Caco-2 (cell line): ENCODE data around the gene KRTAP12-1. TPM values are rescaled to one million over a fixed set of nuclear protein-coding genes. Genes with fewer than 3 reads are reported as not detected.

Experiments used
- BruUV-seq: library from RNA; stranded (reverse); fragments of 400-500 nt; replicated peaks from 2 replicates; lab custom pipeline; 2021; lab: Mats Ljungman, UMichigan
- CTCF ChIA-PET: fragments of 300-600 bp; sonication (Branson Sonifier 250); formaldehyde crosslinking; loops from one replicate; lab custom pipeline; 2022; ENCODE audit warnings: antibody characterized with exemption; lab: Charles Lee
- POLR2A ChIA-PET: fragments of 300-600 bp; sonication (Branson Sonifier 250); formaldehyde crosslinking; loops from one replicate; lab custom pipeline; 2022; ENCODE audit warnings: antibody characterized with exemption; lab: Charles Lee
- DNase-seq, 2 experiments: peaks; one replicate each; pipeline versions ENCODE4 v3.0.0 to v3.0.0-alpha.2; 2020 to 2022
- H3K27me3 ChIP-seq: replicated peaks from 2 replicates; pipeline ENCODE4 v1.6.0; 2011; ENCODE audit warnings: low read length; ENCODE audit not compliant: control insufficient read depth, insufficient read depth
- H3K36me3 ChIP-seq: 2 replicates; pipeline ENCODE4 v1.5.1; 2011; ENCODE audit warnings: low read length; ENCODE audit not compliant: control insufficient read depth, insufficient read depth
- H3K4me1 ChIP-seq: fragments of 250-450 bp; sonication (Bioruptor Pico); 2 replicates; pipeline ENCODE4 v1.5.1; 2020; ENCODE audit warnings: mild to moderate bottlenecking
- H3K4me3 ChIP-seq: 2 replicates; pipeline ENCODE4 v1.5.1; 2011; ENCODE audit warnings: low read depth, mild to moderate bottlenecking, control low read depth, low read length
- H3K9me3 ChIP-seq: fragments of 250-450 bp; sonication (Bioruptor Pico); 2 replicates; pipeline ENCODE4 v1.5.1; 2020; ENCODE audit warnings: mild to moderate bottlenecking, moderate library complexity
- H3K27ac Mint-ChIP-seq: one replicate; pipeline ENCODE4 v1.8.0; 2022; ENCODE audit warnings: mixed read lengths; ENCODE audit not compliant: unreplicated experiment
- H3K27me3 Mint-ChIP-seq: one replicate; pipeline ENCODE4 v1.8.0; 2022; ENCODE audit warnings: mixed read lengths; ENCODE audit not compliant: insufficient read depth, unreplicated experiment
- H3K36me3 Mint-ChIP-seq: one replicate; pipeline ENCODE4 v1.8.0; 2022; ENCODE audit warnings: mild to moderate bottlenecking, mixed read lengths; ENCODE audit not compliant: insufficient read depth, unreplicated experiment
- H3K4me1 Mint-ChIP-seq: one replicate; pipeline ENCODE4 v1.8.0; 2022; ENCODE audit warnings: low read depth, mixed read lengths; ENCODE audit not compliant: unreplicated experiment
- H3K4me3 Mint-ChIP-seq: one replicate; pipeline ENCODE4 v1.8.0; 2022; ENCODE audit warnings: mild to moderate bottlenecking, moderate library complexity, mixed read lengths; ENCODE audit not compliant: unreplicated experiment
- H3K9me3 Mint-ChIP-seq: one replicate; pipeline ENCODE4 v1.8.0; 2022; ENCODE audit warnings: mixed read lengths; ENCODE audit not compliant: unreplicated experiment
- CTCF ChIP-seq, 2 experiments: fragments of 200-600 bp in 1 of 2; IDR thresholded peaks; 1 replicate in 1 of 2; 2 replicates in 1 of 2; pipeline versions ENCODE4 v1.5.1 to v1.8.0; 2011 to 2022; ENCODE audit warnings: antibody characterized with exemption in 1 of 2, control low read depth in 1 of 2, inconsistent platforms in 1 of 2, low read depth in 1 of 2, low read length in 1 of 2, mild to moderate bottlenecking in 1 of 2, moderate library complexity in 1 of 2; ENCODE audit not compliant: insufficient read depth in 1 of 2, severe bottlenecking in 1 of 2, unreplicated experiment in 1 of 2
- intact Hi-C: fragments of 100-400 bp; cut with micrococcal nuclease; formaldehyde crosslinking; loops from one replicate; pipeline ENCODE4 v1.10.0; 2022; ENCODE audit not compliant: unreplicated experiment
- total RNA-seq: library from RNA; stranded (reverse); gene quantifications from 2 replicates; pipeline ENCODE4 v1.2.3, GENCODE V29; 2022

The KRTAP12-1 gene
- total RNA-seq, 1 experiment from 2014 or later = not detected

DNA sequence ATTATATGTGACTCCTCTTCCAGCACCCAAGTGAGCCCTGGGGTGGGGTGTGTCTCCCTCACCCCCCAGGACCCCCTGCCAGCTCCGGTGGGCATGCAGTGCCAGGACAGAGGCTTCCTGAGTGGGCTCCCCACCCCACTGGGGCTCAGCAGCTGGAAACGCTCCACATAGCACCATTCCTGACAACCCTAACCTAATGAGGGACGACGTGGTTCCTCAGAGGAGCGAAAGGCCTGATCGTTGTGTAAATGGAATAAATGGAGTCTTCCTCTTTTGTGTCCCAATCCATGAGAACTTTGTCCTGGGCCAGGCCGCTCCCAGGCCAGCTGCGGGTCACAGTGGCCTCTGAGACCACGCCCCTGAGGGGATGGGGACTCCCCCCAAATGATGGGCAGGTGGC, 31.2 kb upstream of the KRTAP12-1 start:
- no TSS peak for BruUV-seq
- intact Hi-C loops = no loop called here
- Mint-ChIP-seq H3K4me3 (no peak overlapping the region), H3K36me3 (no peaks in the 10 kb centered on the region), H3K27me3 (peaks cover 9% of the 10 kb centered on the region), H3K9me3 (no peaks in the 10 kb centered on the region), H3K4me1 (peaks cover 7% of the 10 kb centered on the region), H3K27ac (no peak overlapping the region)
- Histone ChIP-seq H3K27me3 (no peaks in the 10 kb centered on the region), H3K4me1 (peaks cover 6% of the 10 kb centered on the region; the same call in 1 of the 2 replicates), H3K4me3 (no peak overlapping the region), H3K36me3 (no peaks in the 10 kb centered on the region), H3K9me3 (no peaks in the 10 kb centered on the region)
- POLR2A ChIA-PET = no interaction called here
- no peak for TF ChIP-seq CTCF (IDR thresholded peaks at IDR 0.05; ENCODE audit: insufficient read depth in 1 of 2, low read depth in 1 of 2, low read length in 1 of 2, severe bottlenecking in 1 of 2, unreplicated experiment in 1 of 2)
- DNase-seq = no peak
- CTCF ChIA-PET = interaction anchor here (0.8 to 1.1 kb wide), 2 partner anchors 80 to 81 kb away, joined by 3 read pairs; no protein-coding TSS in a partner anchor

DNA sequence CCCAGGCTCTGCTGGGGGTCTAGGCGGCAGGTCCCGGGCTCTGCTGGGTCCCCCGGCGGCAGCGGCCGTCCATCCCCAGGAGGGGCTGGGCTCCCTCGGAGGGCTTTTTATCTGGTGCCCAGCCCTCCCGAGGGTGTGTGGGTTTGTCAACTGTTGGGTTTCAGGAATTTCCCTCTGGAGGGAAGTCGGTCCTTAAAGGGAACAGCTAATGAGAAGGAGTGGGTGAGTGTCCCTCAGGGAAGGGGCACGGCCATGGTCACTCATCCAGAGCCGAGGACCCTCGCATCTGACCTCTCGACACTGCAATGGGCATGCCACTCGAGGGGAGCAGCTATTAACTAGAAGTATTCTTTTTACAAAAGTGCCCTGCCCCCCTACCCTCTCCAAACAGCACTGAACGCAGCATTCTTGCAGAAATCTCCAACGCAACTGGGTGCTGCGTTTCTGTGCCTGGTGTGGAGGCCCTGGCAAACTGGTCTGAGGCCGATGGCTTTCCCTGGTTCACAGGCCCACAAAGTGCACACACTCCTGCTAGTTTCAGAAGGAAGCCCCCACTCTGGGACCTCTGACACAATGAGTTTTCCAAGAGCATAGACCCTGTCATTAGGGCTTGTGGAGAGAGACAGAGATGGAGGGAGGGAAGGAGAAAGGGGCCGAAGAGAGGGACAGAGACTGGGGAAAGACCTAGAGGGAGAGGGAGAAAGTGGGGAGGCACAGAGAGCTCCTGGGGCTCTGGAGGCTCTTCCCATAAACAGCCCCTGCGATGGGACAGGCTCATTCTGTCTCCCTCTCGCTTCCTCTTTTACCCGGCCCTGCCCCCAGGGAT, 30.5 kb upstream of the KRTAP12-1 start:
- DNase-seq = no peak
- intact Hi-C loops = no loop called here

More for the DNA sequence above, 30.5 kb upstream of the KRTAP12-1 start:
- H3K4me1 ChIP-seq = peaks cover 6% of the 10 kb centered on the region; the same call in 1 of the 2 replicates
- no peaks in the 10 kb centered on the region for H3K36me3 ChIP-seq
- no peaks in the 10 kb centered on the region for H3K9me3 ChIP-seq
- H3K36me3 Mint-ChIP-seq = no peaks in the 10 kb centered on the region
- peaks cover 9% of the 10 kb centered on the region for H3K27me3 Mint-ChIP-seq
- no peak overlapping the region for H3K4me3 Mint-ChIP-seq
- POLR2A ChIA-PET = no interaction called here
- peaks cover 7% of the 10 kb centered on the region for H3K4me1 Mint-ChIP-seq
- no peak overlapping the region for H3K27ac Mint-ChIP-seq
- BruUV-seq = no TSS peak
- H3K9me3 Mint-ChIP-seq = no peaks in the 10 kb centered on the region
- H3K4me3 ChIP-seq = no peak overlapping the region
- no peaks in the 10 kb centered on the region for H3K27me3 ChIP-seq
- CTCF ChIA-PET = no interaction called here
- TF ChIP-seq CTCF (IDR thresholded peaks at IDR 0.05; ENCODE audit: insufficient read depth in 1 of 2, low read depth in 1 of 2, low read length in 1 of 2, severe bottlenecking in 1 of 2, unreplicated experiment in 1 of 2) = no peak
